ENCODE data around the gene DDIAS. TPM values are rescaled to one million over a fixed set of nuclear protein-coding genes. Genes with fewer than 3 reads are reported as not detected.
"Not testable (repeated sequence)": the region's sequence is repeated elsewhere in the genome, so short reads cannot be mapped to it uniquely, and the experiment has no call there.

Gene DDIAS
- 1 to 10 TPM in 2 of 3 donors, not detected in 1; 1.4 to 2.4 TPM for polyA plus RNA-seq

DNA sequence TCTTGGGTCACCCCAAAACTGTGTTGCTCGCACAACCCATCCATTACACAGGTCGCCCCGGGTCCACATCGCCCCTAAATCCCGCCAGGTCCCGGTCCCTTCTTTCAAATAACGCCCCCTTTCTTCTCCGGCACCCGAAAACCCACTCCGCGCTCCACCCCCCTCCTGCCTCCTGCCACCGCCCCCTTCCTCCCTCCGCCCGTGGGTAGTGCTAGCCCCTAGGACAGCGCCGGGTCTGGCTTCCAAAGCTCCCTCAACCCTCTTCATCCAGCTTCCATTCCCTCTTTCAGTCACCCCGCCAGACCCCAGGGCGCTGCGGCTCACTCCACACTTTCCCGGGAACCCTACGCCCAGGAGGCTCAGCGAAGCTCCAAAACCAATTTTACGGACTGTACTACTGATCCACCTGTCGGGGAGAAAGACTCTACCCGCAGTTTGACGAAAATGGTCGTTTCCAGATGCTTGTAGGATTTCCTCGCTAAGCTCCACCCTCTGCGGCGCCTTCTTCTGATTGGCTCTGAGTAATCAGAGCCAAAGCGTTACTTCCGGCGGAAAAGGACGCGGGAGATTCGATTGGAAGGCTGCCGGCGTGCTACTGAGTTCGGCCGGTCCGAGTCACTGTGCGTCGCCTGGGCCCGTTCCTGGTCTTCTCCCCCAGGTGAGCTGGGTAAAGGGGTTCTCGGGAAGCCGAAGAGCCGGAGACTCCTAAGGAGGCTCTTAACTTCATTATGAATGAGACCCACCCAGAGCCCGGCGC, at the start of gene DDIAS:
Gene DDIAS, plus strand, starts transcription at position 572 of the 757 bp plus-strand sequence. CDS start 13,003 bp downstream, outside the sequence.
- peak; percentile 92 to 95 (median 95) for DNase-seq
- Mint-ChIP-seq H3K9me3 (no peaks in the 10 kb centered on the region), H3K36me3 (peaks cover 0 to 3% (median 0%) of the 10 kb centered on the region in 3 donors), H3K27ac (peak within 1 kb of the TSS; percentile 93 to 100 (median 98)), H3K4me3 (peak within 1 kb of the TSS; percentile 96 to 100 (median 98)), H3K4me1 (peaks cover 28 to 50% of the 10 kb centered on the region in 2 donors), H3K27me3 (ENCODE audit: low read depth in 3 of 3) (peaks cover 8 to 13% (median 8%) of the 10 kb centered on the region in 3 donors)

DNA sequence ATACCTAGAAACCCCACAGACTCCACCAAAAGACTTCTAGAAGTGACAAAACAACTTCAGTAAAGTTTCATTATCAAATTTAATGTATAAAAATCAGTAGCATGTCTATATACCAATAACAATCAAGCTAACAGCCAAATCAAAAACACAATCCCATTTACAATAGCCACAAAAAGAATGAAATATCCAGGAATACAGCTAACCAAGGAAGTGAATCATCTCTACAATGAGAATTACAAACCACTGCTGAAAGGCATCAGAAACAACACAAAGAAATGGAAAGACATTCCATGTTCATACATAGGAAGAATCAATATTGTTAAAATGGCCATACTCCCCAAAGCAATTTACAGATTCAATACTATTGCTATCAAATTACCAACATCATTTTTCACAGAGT, 47.3 kb upstream of the DDIAS start:
- H3K4me1 Mint-ChIP-seq = peaks cover 0 to 1% of the 10 kb centered on the region in 2 donors
- H3K27me3 Mint-ChIP-seq (ENCODE audit: low read depth in 3 of 3) = no peaks in the 10 kb centered on the region
- H3K36me3 Mint-ChIP-seq = peaks cover 5 to 26% (median 18%) of the 10 kb centered on the region in 3 donors
- no peak for DNase-seq
- H3K27ac Mint-ChIP-seq = peak overlapping the region in 1 of 6 donors; percentile 28
- no peak overlapping the region for H3K4me3 Mint-ChIP-seq
- H3K9me3 Mint-ChIP-seq = no peaks in the 10 kb centered on the region

- DNase-seq; H3K4me3 Mint-ChIP-seq; H3K4me1 Mint-ChIP-seq; H3K9me3 Mint-ChIP-seq; H3K27me3 Mint-ChIP-seq (ENCODE audit: low read depth in 3 of 3); H3K27ac Mint-ChIP-seq: not testable (repeated sequence)
- peaks cover 5 to 19% (median 18%) of the 10 kb centered on the region in 3 donors for H3K36me3 Mint-ChIP-seq
Observed at GRCh38 chr11:82854916-82855315, 46.6 kb upstream of the DDIAS start.

DNA sequence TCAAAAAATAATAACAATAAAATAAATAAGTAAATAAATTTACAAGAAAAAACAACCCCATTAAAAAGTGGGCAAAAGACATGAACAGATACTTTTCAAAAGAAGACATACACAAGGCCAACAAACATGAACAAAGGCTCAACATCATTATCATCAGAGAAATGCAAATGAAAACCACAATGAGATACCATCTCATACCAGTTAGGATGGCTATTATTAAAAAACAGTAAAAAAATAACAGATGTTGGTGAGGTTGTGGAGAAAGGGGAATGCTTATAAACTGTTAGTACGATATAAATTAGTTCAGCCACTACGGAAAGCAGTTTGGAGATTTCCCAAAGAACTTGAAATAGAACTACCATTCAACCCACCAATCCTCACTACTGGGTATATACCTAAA, 45.9 kb upstream of the DDIAS start:
- peaks cover 5 to 19% (median 18%) of the 10 kb centered on the region in 3 donors for H3K36me3 Mint-ChIP-seq
- DNase-seq = no peak
- peaks cover 0 to 1% of the 10 kb centered on the region in 2 donors for H3K4me1 Mint-ChIP-seq
- no peaks in the 10 kb centered on the region for H3K9me3 Mint-ChIP-seq
- no peak overlapping the region for H3K4me3 Mint-ChIP-seq
- no peaks in the 10 kb centered on the region for H3K27me3 Mint-ChIP-seq (ENCODE audit: low read depth in 3 of 3)
- no peak overlapping the region for H3K27ac Mint-ChIP-seq

DNA sequence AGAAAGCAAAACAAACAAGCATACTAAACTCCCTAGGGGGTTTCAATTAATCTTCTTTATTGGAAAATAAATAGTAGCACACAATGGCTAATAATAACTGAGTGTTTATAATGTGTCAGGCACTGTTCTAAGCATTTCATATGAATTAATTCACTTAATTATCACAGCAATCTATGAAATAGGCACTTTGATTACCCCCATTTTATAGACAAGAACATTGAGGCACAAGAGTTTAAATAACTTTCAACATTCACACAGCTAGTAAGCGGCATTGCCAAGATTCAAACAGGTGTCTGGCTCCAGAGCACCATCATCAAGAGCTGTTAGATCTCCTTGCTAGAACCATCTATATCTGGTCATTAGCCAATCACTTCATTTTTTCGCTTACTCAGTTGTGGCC, 44.4 kb upstream of the DDIAS start:
- Mint-ChIP-seq H3K36me3 (peaks cover 5 to 11% (median 11%) of the 10 kb centered on the region in 3 donors), H3K4me1 (peaks cover 0 to 1% of the 10 kb centered on the region in 2 donors), H3K27me3 (ENCODE audit: low read depth in 3 of 3) (no peaks in the 10 kb centered on the region), H3K27ac (no peak overlapping the region), H3K4me3 (no peak overlapping the region), H3K9me3 (no peaks in the 10 kb centered on the region)
- no peak for DNase-seq

GRCh38 chr11:82858133-82858532, 43.4 kb upstream of the DDIAS start:
- Mint-ChIP-seq H3K27ac (peak overlapping the region in 3 of 6 donors; percentile 12 to 30 (median 13)), H3K9me3 (no peaks in the 10 kb centered on the region), H3K4me1 (peaks cover 0 to 1% of the 10 kb centered on the region in 2 donors), H3K27me3 (ENCODE audit: low read depth in 3 of 3) (no peaks in the 10 kb centered on the region), H3K36me3 (peaks cover 5 to 11% (median 11%) of the 10 kb centered on the region in 3 donors), H3K4me3 (no peak overlapping the region)
- DNase-seq = no peak

GRCh38 chr11:82858556-82859091, 42.9 kb upstream of the DDIAS start:
- no peak for DNase-seq
- H3K36me3 Mint-ChIP-seq = peaks cover 5 to 11% (median 11%) of the 10 kb centered on the region in 3 donors
- no peaks in the 10 kb centered on the region for H3K27me3 Mint-ChIP-seq (ENCODE audit: low read depth in 3 of 3)
- H3K4me3 Mint-ChIP-seq = no peak overlapping the region
- H3K9me3 Mint-ChIP-seq = no peaks in the 10 kb centered on the region
- peak overlapping the region in 1 of 6 donors; percentile 30 for H3K27ac Mint-ChIP-seq
- peaks cover 0 to 1% of the 10 kb centered on the region in 2 donors for H3K4me1 Mint-ChIP-seq

DNA sequence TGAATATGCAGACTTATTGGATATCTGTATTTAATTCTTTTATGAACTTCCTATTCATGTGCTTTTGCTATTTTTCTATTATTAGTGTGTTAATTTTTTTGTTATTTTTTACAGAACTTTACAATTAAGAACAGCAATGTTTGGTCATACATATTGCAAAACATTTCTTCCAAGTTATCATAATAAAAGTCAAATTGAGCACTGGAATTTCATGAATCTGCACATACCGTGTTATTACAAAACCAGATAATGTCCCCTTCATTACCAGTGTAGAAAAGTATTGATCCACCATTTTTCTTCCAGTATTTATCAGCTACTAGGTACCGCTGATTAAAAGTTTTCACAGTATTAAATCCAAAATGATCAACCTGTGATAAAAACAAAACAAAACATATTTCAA, 41.8 kb upstream of the DDIAS start:
- no peak overlapping the region for H3K4me3 Mint-ChIP-seq
- H3K36me3 Mint-ChIP-seq = peaks cover 5 to 11% (median 8%) of the 10 kb centered on the region in 3 donors
- H3K27ac Mint-ChIP-seq = no peak overlapping the region
- DNase-seq = no peak
- no peaks in the 10 kb centered on the region for H3K4me1 Mint-ChIP-seq
- no peaks in the 10 kb centered on the region for H3K27me3 Mint-ChIP-seq (ENCODE audit: low read depth in 3 of 3)
- H3K9me3 Mint-ChIP-seq = no peaks in the 10 kb centered on the region

GRCh38 chr11:82862379-82862778, 39.2 kb upstream of the DDIAS start:
- Mint-ChIP-seq H3K36me3 (peaks cover 3 to 6% (median 5%) of the 10 kb centered on the region in 3 donors), H3K4me3 (no peak overlapping the region), H3K27ac (no peak overlapping the region), H3K27me3 (ENCODE audit: low read depth in 3 of 3) (no peaks in the 10 kb centered on the region), H3K9me3 (no peaks in the 10 kb centered on the region), H3K4me1 (peaks cover under 1 to 3% of the 10 kb centered on the region in 2 donors)
- no peak for DNase-seq

GRCh38 chr11:82863209-82863608, 38.3 kb upstream of the DDIAS start:
- H3K27ac Mint-ChIP-seq = no peak overlapping the region
- H3K4me3 Mint-ChIP-seq = no peak overlapping the region
- no peaks in the 10 kb centered on the region for H3K27me3 Mint-ChIP-seq (ENCODE audit: low read depth in 3 of 3)
- no peaks in the 10 kb centered on the region for H3K36me3 Mint-ChIP-seq
- DNase-seq = no peak
- no peaks in the 10 kb centered on the region for H3K9me3 Mint-ChIP-seq
- H3K4me1 Mint-ChIP-seq = peaks cover 5 to 8% of the 10 kb centered on the region in 2 donors

DNA sequence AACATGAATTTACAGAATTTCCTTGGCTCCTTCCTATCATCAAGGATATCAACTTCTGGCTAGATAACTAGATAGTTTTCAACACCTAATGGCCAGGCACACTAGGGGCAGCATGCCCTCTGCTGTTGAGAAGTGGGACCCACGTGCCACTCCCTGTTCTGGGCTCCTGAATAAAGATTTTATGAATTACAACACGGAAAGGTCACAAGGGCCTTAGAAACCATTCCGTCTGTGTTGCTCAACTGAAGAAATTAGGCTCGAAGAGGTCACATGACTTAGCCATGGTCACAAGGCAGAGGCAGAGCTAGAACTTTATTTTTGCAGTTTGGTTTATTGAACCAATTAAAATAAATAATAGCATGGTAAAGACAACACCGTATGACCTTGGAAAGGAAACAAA, 37.3 kb upstream of the DDIAS start:
- no peaks in the 10 kb centered on the region for H3K27me3 Mint-ChIP-seq (ENCODE audit: low read depth in 3 of 3)
- no peaks in the 10 kb centered on the region for H3K9me3 Mint-ChIP-seq
- no peaks in the 10 kb centered on the region for H3K36me3 Mint-ChIP-seq
- H3K4me3 Mint-ChIP-seq = no peak overlapping the region
- peaks cover 5 to 8% of the 10 kb centered on the region in 2 donors for H3K4me1 Mint-ChIP-seq
- no peak overlapping the region for H3K27ac Mint-ChIP-seq
- no peak for DNase-seq

GRCh38 chr11:82865841-82866240, 35.7 kb upstream of the DDIAS start:
- Mint-ChIP-seq H3K36me3 (no peaks in the 10 kb centered on the region), H3K27ac (no peak overlapping the region)

GRCh38 chr11:82867495-82868082, 33.9 kb upstream of the DDIAS start:
- peak; percentile 65 to 68 (median 66) for DNase-seq
- peaks cover 10% of the 10 kb centered on the region in 2 donors for H3K4me1 Mint-ChIP-seq
- H3K36me3 Mint-ChIP-seq = no peaks in the 10 kb centered on the region
- peak overlapping the region in 4 of 6 donors; percentile 9 to 80 (median 24) for H3K27ac Mint-ChIP-seq
- peak overlapping the region; percentile 65 to 82 (median 79) for H3K4me3 Mint-ChIP-seq
- no peaks in the 10 kb centered on the region for H3K9me3 Mint-ChIP-seq
- H3K27me3 Mint-ChIP-seq (ENCODE audit: low read depth in 3 of 3) = no peaks in the 10 kb centered on the region

More at GRCh38 chr11:82865841-82866240, 35.7 kb upstream of the DDIAS start:
- no peaks in the 10 kb centered on the region for H3K9me3 Mint-ChIP-seq
- no peaks in the 10 kb centered on the region for H3K27me3 Mint-ChIP-seq (ENCODE audit: low read depth in 3 of 3)
- H3K4me3 Mint-ChIP-seq = no peak overlapping the region
- peaks cover 5 to 8% of the 10 kb centered on the region in 2 donors for H3K4me1 Mint-ChIP-seq
- DNase-seq = no peak

DNA sequence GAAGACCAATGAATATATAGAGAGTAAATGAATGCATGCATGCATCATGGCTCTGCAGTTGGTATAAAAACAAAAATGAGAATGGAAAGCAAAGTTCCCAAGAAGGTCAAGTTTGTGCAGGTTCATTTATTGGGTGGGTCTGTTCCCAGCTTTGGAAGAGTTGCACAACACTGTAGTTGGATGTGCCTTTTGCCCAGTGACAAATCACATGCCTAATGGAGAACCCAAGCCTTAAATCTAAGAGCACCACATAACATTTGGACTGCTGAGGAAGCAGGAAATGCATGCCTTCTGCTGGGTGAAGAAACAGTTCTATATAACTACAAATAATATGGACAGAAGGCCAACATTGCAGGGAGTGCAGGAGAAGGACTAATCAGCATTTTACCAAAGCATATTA, 31.9 kb upstream of the DDIAS start:
- H3K9me3 Mint-ChIP-seq = no peaks in the 10 kb centered on the region
- DNase-seq = no peak
- peaks cover 26 to 27% of the 10 kb centered on the region in 2 donors for H3K4me1 Mint-ChIP-seq
- H3K4me3 Mint-ChIP-seq = no peak overlapping the region
- no peaks in the 10 kb centered on the region for H3K36me3 Mint-ChIP-seq
- H3K27me3 Mint-ChIP-seq (ENCODE audit: low read depth in 3 of 3) = peaks cover 0 to 1% (median 0%) of the 10 kb centered on the region in 3 donors
- H3K27ac Mint-ChIP-seq = no peak overlapping the region

Data from immature natural killer cell (primary cell).